Forelimb muscle (tissue), 1 donor: Measurements from ENCODE around the gene OXT. TPM values are rescaled to one million over a fixed set of nuclear protein-coding genes. Genes with fewer than 3 reads are reported as not detected.
A peak's percentile ranks its signal among the peaks of the same experiment; 100 is the strongest.

ENCODE experiments used
- DNase-seq: peaks from one replicate; pipeline ENCODE4 v3.0.0-alpha.2; 2013; ENCODE audit warnings: low read depth
- polyA plus RNA-seq: library from polyadenylated mRNA; unstranded; fragments of 120-200 nt; gene quantifications from one replicate; pipeline ENCODE4 v1.2.1, GENCODE V29; 2013; ENCODE audit not compliant: insufficient read length

Gene OXT
- polyA plus RNA-seq, 1 donor, result 0.47 TPM

- DNase-seq, result no peak
Measured at GRCh38 chr20:3109350-3110302, 38.2 kb downstream of the OXT start.

GRCh38 chr20:3111507-3111906, 40.1 kb downstream of the OXT start:
- DNase-seq, result no peak

GRCh38 chr20:3111995-3112394, 40.6 kb downstream of the OXT start:
- no peak for DNase-seq

- DNase-seq, result peak; percentile 22
Measured at GRCh38 chr20:3115190-3116107, 44.0 kb downstream of the OXT start.

GRCh38 chr20:3116341-3116740, 44.9 kb downstream of the OXT start:
- no peak for DNase-seq

GRCh38 chr20:3117839-3118379, 46.5 kb downstream of the OXT start:
- peak; percentile 49 for DNase-seq

GRCh38 chr20:3119044-3119443, 47.6 kb downstream of the OXT start:
- DNase-seq, result no peak

- no peak for DNase-seq
Measured at GRCh38 chr20:3121271-3121911, 50.0 kb downstream of the OXT start.

Other genes with a start within 250 kb of the OXT start
- gene PCED1A, start 231.0 kb upstream of the OXT start, polyA plus RNA-seq, result 26.2 TPM
- gene VPS16, start 230.9 kb upstream of the OXT start, polyA plus RNA-seq, result 20.0 TPM
- 38.4 TPM for gene PTPRA, start 198.1 kb upstream of the OXT start, polyA plus RNA-seq
- gene GNRH2, start 28.0 kb upstream of the OXT start, polyA plus RNA-seq, result 0.19 TPM
- gene MRPS26, start 25.6 kb upstream of the OXT start, polyA plus RNA-seq, result 35.0 TPM
- not detected for gene AVP, start 13.1 kb downstream of the OXT start, polyA plus RNA-seq
- gene FASTKD5, start 88.2 kb downstream of the OXT start, polyA plus RNA-seq, result 10.2 TPM
- 5.0 TPM for gene UBOX5, start 88.2 kb downstream of the OXT start, polyA plus RNA-seq
- gene LZTS3, start 101.9 kb downstream of the OXT start, polyA plus RNA-seq, result 3.5 TPM
- gene DDRGK1, start 133.1 kb downstream of the OXT start, polyA plus RNA-seq, result 30.3 TPM
- 45.6 TPM for gene ITPA, start 137.9 kb downstream of the OXT start, polyA plus RNA-seq
- 1.1 TPM for gene SLC4A11, start 167.6 kb downstream of the OXT start, polyA plus RNA-seq